ENCODE measurements around the gene TM9SF1.

GRCh38 chr14:24182110-24182882 lies 12.9 kb downstream of the TM9SF1 start:
- TF ChIP-seq CTCF (IDR thresholded peaks at IDR 0.05) (no peak), SMC3 (IDR thresholded peaks at IDR 0.05) (no peak), ZNF302 (CRISPR knock-in tag; IDR thresholded peaks at IDR 0.05) (no peak), CBX2 (IDR thresholded peaks at IDR 0.05; ENCODE audit: borderline replicate concordance, low read depth) (no peak), MYC (IDR thresholded peaks at IDR 0.05; ENCODE audit: borderline replicate concordance, low read length) (no peak), MAFK (IDR thresholded peaks at IDR 0.05; ENCODE audit: partially characterized antibody) (no peak)
